22Rv1 (cell line): ENCODE results near the gene GPRIN1.
"Not testable (repeated sequence)": the region's sequence is repeated elsewhere in the genome, so short reads cannot be mapped to it uniquely, and the experiment has no call there.

ENCODE experiments used
- H3K27ac ChIP-seq: fragments of 450-650 bp; 2 replicates; pipeline ENCODE4 v1.5.1; 2017
- CTCF ChIP-seq: fragments of 450-650 bp; IDR thresholded peaks from 2 replicates; pipeline ENCODE4 v1.5.1; 2017; ENCODE audit warnings: mild to moderate bottlenecking
- ZFX ChIP-seq: fragments of 450-650 bp; IDR thresholded peaks from 2 replicates; pipeline ENCODE4 v1.6.1; 2017; ENCODE audit warnings: antibody characterized with exemption, borderline replicate concordance

The GPRIN1 gene

GRCh38 chr5:176608142-176608705 lies 1.7 kb downstream of the GPRIN1 start:
- no peak overlapping the region for H3K27ac ChIP-seq
- TF ChIP-seq CTCF, result no peak
- no peak for TF ChIP-seq ZFX

- TF ChIP-seq ZFX (no peak), CTCF (no peak)
- no peak overlapping the region for H3K27ac ChIP-seq
These were observed 3.1 kb downstream of the GPRIN1 start for GRCh38 chr5:176606875-176607274.

- no peak overlapping the region for H3K27ac ChIP-seq
- TF ChIP-seq CTCF, result no peak
- TF ChIP-seq ZFX, result no peak
These were observed 3.9 kb downstream of the GPRIN1 start for GRCh38 chr5:176606032-176606431.

- TF ChIP-seq CTCF (no peak), ZFX (no peak)
- H3K27ac ChIP-seq, result no peak overlapping the region
These were observed 6.9 kb downstream of the GPRIN1 start for GRCh38 chr5:176603091-176603490.

GRCh38 chr5:176601901-176602482 lies 8.0 kb downstream of the GPRIN1 start:
- no peak overlapping the region for H3K27ac ChIP-seq
- TF ChIP-seq CTCF (no peak), ZFX (no peak)

GRCh38 chr5:176599749-176600430 lies 10.1 kb downstream of the GPRIN1 start:
- not testable (repeated sequence) for H3K27ac ChIP-seq

GRCh38 chr5:176597417-176598389 lies 12.3 kb downstream of the GPRIN1 start:
- no peak for TF ChIP-seq ZFX
- no peak for TF ChIP-seq CTCF
- no peak overlapping the region for H3K27ac ChIP-seq
